GM12865 (cell line): ENCODE measurements around the gene VPS13D.
"Not testable (repeated sequence)": the region's sequence is repeated elsewhere in the genome, so short reads cannot be mapped to it uniquely, and the experiment has no call there.

Experiments used
- DNase-seq: peaks from one replicate; pipeline ENCODE4 v3.0.0; 2010; ENCODE audit warnings: low read depth
- H3K4me3 ChIP-seq: 2 replicates; pipeline ENCODE4 v1.5.1; 2011; ENCODE audit warnings: mild to moderate bottlenecking, low read depth, low read length, control low read depth
- TF ChIP-seq, protein P1 (sequence below): IDR thresholded peaks from 2 replicates; pipeline ENCODE4 v1.5.1; 2011; ENCODE audit warnings: low read length, control low read depth, low read depth, inconsistent platforms; ENCODE audit not compliant: insufficient read depth; ENCODE audit errors: missing control alignments

The VPS13D gene

GRCh38 chr1:12383786-12384185, 154.0 kb downstream of the VPS13D start:
- DNase-seq, result no peak
- TF ChIP-seq, protein P1, sequence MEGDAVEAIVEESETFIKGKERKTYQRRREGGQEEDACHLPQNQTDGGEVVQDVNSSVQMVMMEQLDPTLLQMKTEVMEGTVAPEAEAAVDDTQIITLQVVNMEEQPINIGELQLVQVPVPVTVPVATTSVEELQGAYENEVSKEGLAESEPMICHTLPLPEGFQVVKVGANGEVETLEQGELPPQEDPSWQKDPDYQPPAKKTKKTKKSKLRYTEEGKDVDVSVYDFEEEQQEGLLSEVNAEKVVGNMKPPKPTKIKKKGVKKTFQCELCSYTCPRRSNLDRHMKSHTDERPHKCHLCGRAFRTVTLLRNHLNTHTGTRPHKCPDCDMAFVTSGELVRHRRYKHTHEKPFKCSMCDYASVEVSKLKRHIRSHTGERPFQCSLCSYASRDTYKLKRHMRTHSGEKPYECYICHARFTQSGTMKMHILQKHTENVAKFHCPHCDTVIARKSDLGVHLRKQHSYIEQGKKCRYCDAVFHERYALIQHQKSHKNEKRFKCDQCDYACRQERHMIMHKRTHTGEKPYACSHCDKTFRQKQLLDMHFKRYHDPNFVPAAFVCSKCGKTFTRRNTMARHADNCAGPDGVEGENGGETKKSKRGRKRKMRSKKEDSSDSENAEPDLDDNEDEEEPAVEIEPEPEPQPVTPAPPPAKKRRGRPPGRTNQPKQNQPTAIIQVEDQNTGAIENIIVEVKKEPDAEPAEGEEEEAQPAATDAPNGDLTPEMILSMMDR, result no peak
- H3K4me3 ChIP-seq, result no peak overlapping the region

DNA sequence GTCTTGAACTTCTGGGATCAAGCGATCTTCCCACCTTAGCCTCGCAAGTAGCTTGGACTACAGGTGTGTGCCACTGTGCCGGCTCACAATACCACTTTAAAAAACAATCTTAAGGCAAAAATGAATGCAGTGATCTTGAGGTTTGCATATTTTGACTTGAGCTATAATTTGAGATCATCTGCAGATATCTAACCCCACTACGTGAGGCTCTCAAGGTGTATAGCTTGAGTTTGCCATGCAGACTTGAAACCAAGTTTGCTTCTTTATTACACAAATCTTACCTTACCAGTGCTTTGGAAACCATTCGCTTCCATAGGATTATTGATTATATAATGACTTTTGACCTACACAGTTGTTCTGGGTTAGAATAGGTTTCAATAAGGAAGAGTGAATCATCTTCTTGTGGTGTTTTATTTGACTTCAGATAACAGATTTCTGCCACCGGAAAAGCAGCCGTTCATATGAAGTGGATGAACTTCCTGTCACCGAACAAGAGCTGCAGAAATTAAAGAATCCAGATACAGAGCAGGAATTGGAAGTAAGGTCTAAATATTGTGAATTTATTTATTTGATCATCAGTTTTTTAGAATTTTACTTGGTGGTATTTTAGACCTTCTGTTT, 155.1 kb downstream of the VPS13D start:
- TF ChIP-seq, protein P1, result no peak
- no peak for DNase-seq

GRCh38 chr1:12386130-12386529, 156.3 kb downstream of the VPS13D start:
- TF ChIP-seq, protein P1, result no peak
- DNase-seq, result no peak
- no peak overlapping the region for H3K4me3 ChIP-seq

More for the DNA sequence above, 155.1 kb downstream of the VPS13D start:
- H3K4me3 ChIP-seq, result no peak overlapping the region

DNA sequence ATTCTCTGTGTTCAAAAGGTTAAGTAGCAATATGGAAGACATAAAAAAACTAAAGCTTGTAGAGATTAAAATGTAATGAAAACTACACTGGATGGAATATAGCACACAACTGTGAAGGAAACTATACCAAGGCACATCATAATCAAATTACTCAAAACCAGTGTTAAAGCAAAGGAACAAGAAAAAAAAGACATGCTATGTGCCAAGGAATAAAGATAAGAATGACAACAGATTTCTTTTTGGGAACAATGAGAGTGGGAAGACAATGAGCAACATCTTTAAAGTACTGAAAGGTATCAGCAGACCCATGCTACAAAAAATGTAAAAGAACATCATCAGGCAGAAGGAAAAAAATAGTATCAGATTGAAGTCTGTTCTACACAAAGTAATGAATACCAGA, 157.8 kb downstream of the VPS13D start:
- TF ChIP-seq, protein P1, result no peak
- DNase-seq, result no peak
- H3K4me3 ChIP-seq, result no peak overlapping the region

DNA sequence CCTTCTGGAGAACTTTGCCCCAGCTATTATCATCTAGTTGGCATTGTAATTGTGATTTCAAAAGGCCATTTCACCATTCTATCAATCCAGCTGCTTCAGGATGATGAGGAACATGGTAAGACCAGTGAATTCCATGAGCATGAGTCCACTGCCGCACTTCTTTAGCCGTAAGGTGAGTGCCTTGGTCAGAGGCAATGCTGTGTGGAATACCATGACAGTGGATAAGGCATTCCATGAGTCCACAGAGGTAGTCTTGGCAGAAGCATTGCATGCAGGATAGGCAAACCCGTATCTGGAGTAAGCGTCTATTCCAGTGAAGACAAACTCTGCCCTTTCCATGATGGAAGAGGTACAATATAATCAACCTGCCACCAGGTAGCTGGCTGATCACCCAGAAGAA, 160.5 kb downstream of the VPS13D start:
- not testable (repeated sequence) for H3K4me3 ChIP-seq, DNase-seq

GRCh38 chr1:12397462-12398450, 167.9 kb downstream of the VPS13D start:
- DNase-seq, result no peak
- H3K4me3 ChIP-seq, result no peak overlapping the region
- TF ChIP-seq, protein P1, result no peak

- H3K4me3 ChIP-seq, result no peak overlapping the region
- TF ChIP-seq, protein P1, result no peak
- no peak for DNase-seq
These were observed 168.6 kb downstream of the VPS13D start for GRCh38 chr1:12398479-12398878.
